ENCODE measurements around the gene GXYLT2. TPM values are rescaled to one million over a fixed set of nuclear protein-coding genes. Genes with fewer than 3 reads are reported as not detected.

The GXYLT2 gene
- total RNA-seq, 4 donors from 2014 or later: 5.0 to 9.8 (median 7.6) TPM

- peaks cover 0 to 13% (median 0%) of the 10 kb centered on the region in 4 donors for H3K36me3 ChIP-seq
- no peak for TF ChIP-seq POLR2A (IDR thresholded peaks at IDR 0.05; ENCODE audit: low read depth)
- no peak for TF ChIP-seq CTCF (IDR thresholded peaks at IDR 0.05)
- TF ChIP-seq POLR2AphosphoS5 (IDR thresholded peaks at IDR 0.05): no peak
- no peak for TF ChIP-seq EP300 (IDR thresholded peaks at IDR 0.05)
- H3K27ac ChIP-seq (replicated peaks in 1 of 4): no peak overlapping the region
- DNase-seq (ENCODE audit: extremely low spot score): no peak
- intact Hi-C loops (cut with DNase I): no loop called here
- no peaks in the 10 kb centered on the region for H3K4me1 ChIP-seq
- H3K27me3 ChIP-seq: no peaks in the 10 kb centered on the region
- H3K4me3 ChIP-seq: no peak overlapping the region
- 96% methylated on average over 1 of the region's 1 CpG for WGBS
- H3K9me3 ChIP-seq: no peaks in the 10 kb centered on the region
These were observed 80.4 kb downstream of the GXYLT2 start for GRCh38 chr3:72968266-72968664.

GRCh38 chr3:72969766-72970165 lies 81.9 kb downstream of the GXYLT2 start:
- TF ChIP-seq POLR2AphosphoS5 (IDR thresholded peaks at IDR 0.05) (no peak), CTCF (IDR thresholded peaks at IDR 0.05) (no peak), EP300 (IDR thresholded peaks at IDR 0.05) (no peak), POLR2A (IDR thresholded peaks at IDR 0.05; ENCODE audit: low read depth) (no peak)
- no peak for DNase-seq (ENCODE audit: extremely low spot score)
- H3K27ac ChIP-seq (replicated peaks in 1 of 4): no peak overlapping the region
- no peak overlapping the region for H3K4me3 ChIP-seq
- no peaks in the 10 kb centered on the region for H3K9me3 ChIP-seq
- H3K4me1 ChIP-seq: no peaks in the 10 kb centered on the region
- WGBS: 92% methylated on average over 3 of the region's 3 CpGs
- H3K36me3 ChIP-seq: peaks cover 0 to 13% (median 0%) of the 10 kb centered on the region in 4 donors
- intact Hi-C loops (cut with DNase I): no loop called here
- no peaks in the 10 kb centered on the region for H3K27me3 ChIP-seq

GRCh38 chr3:72970942-72971341 lies 83.1 kb downstream of the GXYLT2 start:
- H3K4me1 ChIP-seq: no peaks in the 10 kb centered on the region
- 97% methylated on average over 2 of the region's 2 CpGs for WGBS
- TF ChIP-seq POLR2AphosphoS5 (IDR thresholded peaks at IDR 0.05): no peak
- TF ChIP-seq CTCF (IDR thresholded peaks at IDR 0.05): no peak
- no peak for TF ChIP-seq EP300 (IDR thresholded peaks at IDR 0.05)
- no peak for TF ChIP-seq POLR2A (IDR thresholded peaks at IDR 0.05; ENCODE audit: low read depth)
- no peak for DNase-seq (ENCODE audit: extremely low spot score)
- H3K27me3 ChIP-seq: no peaks in the 10 kb centered on the region
- H3K4me3 ChIP-seq: no peak overlapping the region
- H3K9me3 ChIP-seq: no peaks in the 10 kb centered on the region
- H3K36me3 ChIP-seq: peaks cover 0 to 13% (median 0%) of the 10 kb centered on the region in 4 donors
- intact Hi-C loops (cut with DNase I): no loop called here
- no peak overlapping the region for H3K27ac ChIP-seq (replicated peaks in 1 of 4)

GRCh38 chr3:72972706-72973030 lies 84.8 kb downstream of the GXYLT2 start:
- no peak for TF ChIP-seq POLR2A (IDR thresholded peaks at IDR 0.05; ENCODE audit: low read depth)
- no peak for TF ChIP-seq POLR2AphosphoS5 (IDR thresholded peaks at IDR 0.05)
- TF ChIP-seq EP300 (IDR thresholded peaks at IDR 0.05): no peak
- TF ChIP-seq CTCF (IDR thresholded peaks at IDR 0.05): no peak
- H3K27ac ChIP-seq (replicated peaks in 1 of 4): no peak overlapping the region
- no peaks in the 10 kb centered on the region for H3K9me3 ChIP-seq
- WGBS: 100% methylated on average over 3 of the region's 3 CpGs
- no peaks in the 10 kb centered on the region for H3K27me3 ChIP-seq
- H3K4me3 ChIP-seq: no peak overlapping the region
- H3K4me1 ChIP-seq: no peaks in the 10 kb centered on the region
- intact Hi-C loops (cut with DNase I): no loop called here
- DNase-seq (ENCODE audit: extremely low spot score): no peak
- H3K36me3 ChIP-seq: peaks cover 0 to 13% (median 0%) of the 10 kb centered on the region in 4 donors

- no peaks in the 10 kb centered on the region for H3K27me3 ChIP-seq
- 68% methylated on average over 7 of the region's 7 CpGs for WGBS
- DNase-seq (ENCODE audit: extremely low spot score): no peak
- intact Hi-C loops (cut with DNase I): no loop called here
- no peak for TF ChIP-seq POLR2AphosphoS5 (IDR thresholded peaks at IDR 0.05)
- TF ChIP-seq CTCF (IDR thresholded peaks at IDR 0.05): no peak
- TF ChIP-seq POLR2A (IDR thresholded peaks at IDR 0.05; ENCODE audit: low read depth): no peak
- TF ChIP-seq EP300 (IDR thresholded peaks at IDR 0.05): no peak
- H3K4me3 ChIP-seq: no peak overlapping the region
- H3K27ac ChIP-seq (replicated peaks in 1 of 4): no peak overlapping the region
- H3K36me3 ChIP-seq: peaks cover 0 to 9% (median 0%) of the 10 kb centered on the region in 4 donors
- no peaks in the 10 kb centered on the region for H3K4me1 ChIP-seq
- no peaks in the 10 kb centered on the region for H3K9me3 ChIP-seq
These were observed 85.3 kb downstream of the GXYLT2 start for GRCh38 chr3:72973031-72973723.
